A673 (cell line): ENCODE measurements around the gene UBQLN2. TPM values are rescaled to one million over a fixed set of nuclear protein-coding genes. Genes with fewer than 3 reads are reported as not detected.

Experiments
- BruUV-seq: library from RNA; stranded (reverse); fragments of 400-500 nt; replicated peaks from 2 replicates; lab custom pipeline; 2021; lab: Mats Ljungman, UMichigan
- CTCF ChIA-PET: fragments of 300-600 bp; sonication (Branson Sonifier 250); formaldehyde crosslinking; loops from one replicate; lab custom pipeline; 2022; ENCODE audit warnings: antibody characterized with exemption; lab: Charles Lee
- POLR2A ChIA-PET: fragments of 300-600 bp; sonication (Branson Sonifier 250); formaldehyde crosslinking; loops from one replicate; lab custom pipeline; 2022; ENCODE audit warnings: antibody characterized with exemption; ENCODE audit not compliant: low non-redundant PET; lab: Charles Lee
- DNase-seq: peaks from one replicate; pipeline ENCODE4 v3.0.0-alpha.2; 2015; ENCODE audit warnings: low spot score
- H3K27ac ChIP-seq: fragments of 200-600 bp; sonication (generic); 2 replicates; pipeline ENCODE4 v1.5.1; 2016; ENCODE audit warnings: mixed run types, low read depth, mild to moderate bottlenecking, mixed read lengths, antibody characterized with exemption, low read length; ENCODE audit not compliant: poor library complexity, severe bottlenecking
- H3K27me3 ChIP-seq: fragments of 200-600 bp; sonication (generic); replicated peaks from 2 replicates; pipeline ENCODE4 v1.6.1; 2017; ENCODE audit warnings: mixed run types, low read depth, mild to moderate bottlenecking, mixed read lengths, antibody characterized with exemption, low read length; ENCODE audit not compliant: insufficient read depth, poor library complexity
- H3K36me3 ChIP-seq: fragments of 200-600 bp; sonication (generic); 2 replicates; pipeline ENCODE4 v1.6.1; 2016; ENCODE audit warnings: mixed run types, mild to moderate bottlenecking, mixed read lengths, antibody characterized with exemption, low read length; ENCODE audit not compliant: insufficient read depth, poor library complexity, severe bottlenecking
- H3K4me1 ChIP-seq: fragments of 200-600 bp; sonication (generic); 2 replicates; pipeline ENCODE4 v1.6.1; 2017; ENCODE audit warnings: mixed run types, mild to moderate bottlenecking, mixed read lengths, antibody characterized with exemption, low read length; ENCODE audit not compliant: insufficient read depth, poor library complexity, severe bottlenecking
- H3K4me3 ChIP-seq: fragments of 200-600 bp; sonication (generic); 2 replicates; pipeline ENCODE4 v1.5.1; 2016; ENCODE audit warnings: low read depth, mixed run types, mild to moderate bottlenecking, mixed read lengths, low read length; ENCODE audit not compliant: poor library complexity, severe bottlenecking
- H3K9me3 ChIP-seq: fragments of 200-600 bp; sonication (generic); 2 replicates; pipeline ENCODE4 v1.6.1; 2016; ENCODE audit warnings: mixed run types, low read depth, mild to moderate bottlenecking, mixed read lengths, antibody characterized with exemption, low read length; ENCODE audit not compliant: poor library complexity, severe bottlenecking
- CTCF ChIP-seq: fragments of 300-800, 200-600 bp; sonication (generic); conservative IDR thresholded peaks from 2 replicates; pipeline ENCODE4 v1.5.1; 2017; ENCODE audit warnings: low read depth, mild to moderate bottlenecking, antibody characterized with exemption, low read length, moderate library complexity, mixed read lengths
- EZH2 ChIP-seq: fragments of 200-600 bp; sonication (generic); IDR thresholded peaks from 2 replicates; pipeline ENCODE4 v1.6.1; 2017; ENCODE audit warnings: borderline replicate concordance, low read depth, mild to moderate bottlenecking, mixed read lengths, antibody characterized with exemption, low read length; ENCODE audit not compliant: poor library complexity, severe bottlenecking
- intact Hi-C: fragments of 100-400 bp; cut with micrococcal nuclease; formaldehyde crosslinking; loops from one replicate; pipeline ENCODE4 v1.10.0; 2022; ENCODE audit not compliant: unreplicated experiment
- total RNA-seq: library from RNA; stranded (reverse); gene quantifications from 2 replicates; pipeline ENCODE4 v1.2.3, GENCODE V29; 2021

Gene UBQLN2
- total RNA-seq, 1 experiment from 2014 or later: 28.8 TPM

GRCh38 chrX:56530011-56530410 is 33.4 kb upstream of the UBQLN2 start:
- no peaks in the 10 kb centered on the region for H3K4me1 ChIP-seq
- no peak overlapping the region for H3K27ac ChIP-seq
- H3K9me3 ChIP-seq: no peaks in the 10 kb centered on the region
- no peak for DNase-seq
- CTCF ChIA-PET: no interaction called here
- intact Hi-C loops: no loop called here
- BruUV-seq: no TSS peak
- TF ChIP-seq EZH2: no peak
- no peak for TF ChIP-seq CTCF
- no peak overlapping the region for H3K4me3 ChIP-seq
- no peaks in the 10 kb centered on the region for H3K36me3 ChIP-seq
- H3K27me3 ChIP-seq: no peaks in the 10 kb centered on the region
- POLR2A ChIA-PET: no interaction called here

- intact Hi-C loops: no loop called here
- H3K27me3 ChIP-seq: no peaks in the 10 kb centered on the region
- BruUV-seq: no TSS peak
- H3K27ac ChIP-seq: no peak overlapping the region
- no peak for DNase-seq
- no peaks in the 10 kb centered on the region for H3K9me3 ChIP-seq
- TF ChIP-seq CTCF (no peak), EZH2 (no peak)
- ChIA-PET CTCF (no interaction called here), POLR2A (no interaction called here)
- H3K36me3 ChIP-seq: no peaks in the 10 kb centered on the region
- no peak overlapping the region for H3K4me3 ChIP-seq
- no peaks in the 10 kb centered on the region for H3K4me1 ChIP-seq
Observed at GRCh38 chrX:56550667-56551066, 12.8 kb upstream of the UBQLN2 start.

- CTCF ChIA-PET: no interaction called here
- no TSS peak for BruUV-seq
- H3K27me3 ChIP-seq: peaks cover 3% of the 10 kb centered on the region
Observed at GRCh38 chrX:56554870-56555269, 8.6 kb upstream of the UBQLN2 start.

More at GRCh38 chrX:56554870-56555269, 8.6 kb upstream of the UBQLN2 start:
- TF ChIP-seq CTCF (no peak), EZH2 (no peak)
- Histone ChIP-seq H3K27ac (no peak overlapping the region), H3K4me3 (no peak overlapping the region), H3K36me3 (no peaks in the 10 kb centered on the region), H3K4me1 (no peaks in the 10 kb centered on the region), H3K9me3 (no peaks in the 10 kb centered on the region)
- intact Hi-C loops: no loop called here
- DNase-seq: no peak
- POLR2A ChIA-PET: no interaction called here
